Measurements from ENCODE around the gene UCP2.

UCP2 gene, protein sequence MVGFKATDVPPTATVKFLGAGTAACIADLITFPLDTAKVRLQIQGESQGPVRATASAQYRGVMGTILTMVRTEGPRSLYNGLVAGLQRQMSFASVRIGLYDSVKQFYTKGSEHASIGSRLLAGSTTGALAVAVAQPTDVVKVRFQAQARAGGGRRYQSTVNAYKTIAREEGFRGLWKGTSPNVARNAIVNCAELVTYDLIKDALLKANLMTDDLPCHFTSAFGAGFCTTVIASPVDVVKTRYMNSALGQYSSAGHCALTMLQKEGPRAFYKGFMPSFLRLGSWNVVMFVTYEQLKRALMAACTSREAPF

DNA sequence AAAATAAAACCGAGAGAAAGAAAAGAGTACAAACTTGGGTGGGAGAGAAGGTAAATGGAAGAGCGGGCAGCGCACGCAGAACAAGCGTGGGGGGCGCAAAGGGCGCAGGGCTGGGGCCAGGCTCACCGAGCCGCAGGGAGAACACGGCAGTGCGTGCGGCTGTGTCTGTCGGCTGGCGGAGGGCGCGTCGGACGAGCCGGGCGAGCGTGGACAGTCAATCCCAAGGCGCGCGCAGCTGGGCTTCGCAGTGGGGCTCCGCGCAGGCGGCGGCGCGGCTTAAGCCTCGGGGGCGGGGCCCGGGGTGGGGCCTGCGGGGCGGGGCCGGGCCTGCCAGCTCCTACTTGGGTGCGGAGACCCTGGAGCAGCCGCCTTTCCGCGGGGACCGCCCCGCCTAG is at the start of gene UCP2:
Gene UCP2 (minus strand): TSS at position 249 of the 395 bp plus-strand sequence. CDS start 4,465 bp downstream, outside the sequence.
- DNase-seq = peak; percentile 88 to 90

- DNase-seq = peak in 1 of 2 donors; percentile 34
Observed at GRCh38 chr11:74030723-74031676, 48.4 kb upstream of the UCP2 start.

- DNase-seq = peak in 1 of 2 donors; percentile 64
Observed at GRCh38 chr11:74025467-74026166, 43.0 kb upstream of the UCP2 start.

- DNase-seq = peak in 1 of 2 donors; percentile 77
Observed at GRCh38 chr11:74024261-74025029, 41.8 kb upstream of the UCP2 start.

- no peak for DNase-seq
Observed at GRCh38 chr11:74023276-74023675, 40.6 kb upstream of the UCP2 start.

GRCh38 chr11:74022546-74022945 is 39.9 kb upstream of the UCP2 start:
- DNase-seq = no peak

- no peak for DNase-seq
Observed at GRCh38 chr11:74021998-74022397, 39.4 kb upstream of the UCP2 start.

DNA sequence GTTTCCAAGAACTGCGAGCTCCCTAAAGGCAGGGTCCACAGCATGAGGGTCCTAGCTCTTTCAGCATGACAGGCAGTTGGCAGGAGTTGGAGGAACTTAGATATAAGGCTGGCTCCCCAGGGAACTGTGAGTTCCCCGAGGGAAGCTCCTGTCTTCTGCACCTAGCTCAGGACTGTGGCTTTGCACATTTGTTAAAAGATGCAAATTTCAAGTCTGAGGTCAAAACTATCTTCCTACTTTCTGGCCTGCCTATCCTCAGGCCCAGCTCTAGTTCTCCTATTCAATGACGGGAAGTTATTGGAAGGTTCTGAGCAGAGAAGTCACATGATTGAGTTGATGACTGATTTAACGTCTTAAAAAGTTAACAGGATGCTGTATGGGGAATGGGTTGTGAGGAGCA is 37.9 kb upstream of the UCP2 start:
- peak in 1 of 2 donors; percentile 33 for DNase-seq

GRCh38 chr11:74019860-74020259 is 37.2 kb upstream of the UCP2 start:
- no peak for DNase-seq

DNA sequence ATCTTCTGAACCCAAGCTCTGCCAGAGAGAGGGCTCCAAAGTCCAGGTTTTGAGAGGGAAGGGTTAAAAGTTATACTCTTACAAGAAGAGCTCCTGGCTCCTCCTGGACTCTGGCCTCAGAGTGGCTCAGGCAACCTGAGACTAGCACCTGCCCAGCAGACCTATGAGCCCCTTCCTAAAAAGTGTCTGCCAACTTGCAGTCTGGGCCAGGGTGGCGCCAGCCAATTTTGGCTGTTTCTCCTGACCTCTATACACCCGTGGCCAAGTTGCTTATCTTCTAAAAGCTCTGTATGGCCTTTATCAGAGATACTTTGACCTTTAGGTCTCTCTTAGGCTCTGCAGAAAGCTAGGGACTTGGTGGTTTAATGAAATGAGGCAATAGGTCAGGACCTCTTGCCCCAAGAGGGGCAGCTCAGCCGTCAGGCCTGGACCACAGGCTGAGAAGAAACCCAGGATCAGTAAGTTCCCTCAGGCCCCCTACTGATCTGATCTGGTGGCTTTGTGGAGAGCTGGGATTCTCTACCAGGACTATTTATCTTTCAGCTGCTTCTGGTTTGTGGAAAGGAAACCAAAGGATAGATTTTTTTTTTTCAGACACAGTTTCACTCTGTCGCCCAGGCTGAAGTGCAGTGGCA is 36.6 kb upstream of the UCP2 start:
- DNase-seq = no peak

DNA sequence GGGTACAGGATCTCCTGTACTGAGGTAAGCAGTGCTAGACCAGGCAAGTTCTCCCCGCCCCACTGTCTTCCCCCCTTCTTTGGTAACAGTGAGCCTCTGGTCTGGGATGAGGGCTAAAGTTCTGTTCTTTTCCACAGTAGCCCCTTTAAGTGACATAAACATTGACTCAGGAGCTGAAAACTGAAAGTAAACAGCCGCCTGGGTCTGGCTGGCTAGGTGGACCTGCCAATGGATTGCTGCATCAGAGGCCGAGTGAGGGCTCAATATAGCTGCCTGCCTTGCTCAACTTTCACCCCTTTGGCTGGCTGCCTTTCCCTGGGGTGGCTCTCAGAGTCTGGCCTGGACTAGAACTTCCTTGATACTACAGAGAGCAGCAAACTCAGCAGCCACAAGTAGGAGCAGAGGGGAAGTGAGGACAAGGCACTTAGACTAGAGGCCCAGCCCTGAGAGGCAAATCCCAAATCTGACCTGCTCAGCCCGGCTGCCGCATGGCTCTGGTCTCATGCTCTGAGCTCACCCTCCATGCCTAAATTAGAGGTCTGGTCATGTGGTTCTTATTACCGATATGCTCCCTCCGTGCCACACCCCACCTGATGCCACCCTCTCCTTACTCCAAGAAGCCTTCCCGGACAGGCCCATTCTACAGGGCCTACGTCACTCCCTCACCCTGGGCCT is 35.8 kb upstream of the UCP2 start:
- DNase-seq = peak in 1 of 2 donors; percentile 67

- DNase-seq = no peak
Observed at GRCh38 chr11:74017631-74018030, 35.0 kb upstream of the UCP2 start.

- DNase-seq = no peak
Observed at GRCh38 chr11:74015919-74016684, 33.5 kb upstream of the UCP2 start.

- no peak for DNase-seq
Observed at GRCh38 chr11:74014880-74015279, 32.2 kb upstream of the UCP2 start.

DNA sequence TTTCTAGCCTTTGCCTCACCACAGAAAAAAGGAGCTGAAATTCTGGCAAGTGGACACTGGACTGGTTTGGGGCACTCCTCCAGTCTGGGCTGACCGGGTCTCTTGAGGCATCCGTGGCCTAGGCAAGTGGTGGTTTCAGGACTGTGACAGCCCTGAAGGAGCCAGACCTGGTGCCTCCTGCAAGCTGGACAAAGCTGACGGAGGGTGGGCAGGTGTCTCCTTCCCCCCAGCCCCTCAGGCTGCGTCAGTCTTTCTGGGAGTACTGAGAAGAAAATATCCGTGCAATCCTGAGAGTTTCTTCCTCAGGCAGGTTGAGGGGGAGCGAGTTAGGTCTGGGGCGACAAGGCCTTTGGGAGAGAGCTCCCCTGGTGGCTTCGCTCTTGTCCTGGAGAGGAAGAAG is 30.5 kb upstream of the UCP2 start:
- no peak for DNase-seq

DNA sequence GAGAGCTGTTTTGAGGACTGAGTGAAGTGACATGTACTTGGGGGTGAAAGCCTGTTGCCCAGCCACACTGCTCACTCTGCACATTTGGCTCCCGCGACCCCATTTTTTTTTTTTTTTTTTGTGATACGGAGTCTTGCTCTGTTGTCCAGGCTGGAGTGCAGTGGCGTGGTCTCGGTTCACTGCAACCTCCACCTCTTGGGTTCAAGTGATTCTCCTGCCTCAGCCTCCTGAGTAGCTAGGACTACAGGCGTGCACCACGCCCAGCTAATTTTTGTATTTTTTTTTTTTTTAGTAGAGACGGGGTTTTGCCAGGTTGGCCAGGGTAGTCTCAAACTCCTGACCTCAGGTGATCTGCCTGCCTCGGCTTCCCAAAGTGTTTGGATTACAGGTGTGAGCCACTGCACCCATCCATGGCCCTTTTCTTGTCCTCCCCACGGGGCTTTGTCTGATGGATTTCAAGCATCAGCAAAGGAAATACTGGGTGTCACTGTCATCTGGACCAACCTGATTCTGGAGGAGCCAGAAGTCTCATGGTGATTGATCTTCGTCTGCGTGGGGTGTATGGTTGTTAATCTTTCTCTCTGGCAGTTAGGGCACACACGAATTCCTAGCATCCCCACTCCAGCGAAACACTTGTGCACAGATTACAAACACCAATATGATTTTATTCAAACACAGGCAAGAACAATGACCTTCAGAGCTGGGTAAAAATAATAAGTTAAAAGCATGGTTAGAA is 29.6 kb upstream of the UCP2 start:
- no peak for DNase-seq

- DNase-seq = peak; percentile 76 to 83
Observed at GRCh38 chr11:74011360-74012073, 28.9 kb upstream of the UCP2 start.

GRCh38 chr11:74010306-74011300 is 28.0 kb upstream of the UCP2 start:
- no peak for DNase-seq

All from CD4-positive, alpha-beta T cell treated with Interleukin-4 for 1 hour (primary cell).